ENCODE measurements around the gene TMEM175. TPM values are rescaled to one million over a fixed set of nuclear protein-coding genes. Genes with fewer than 3 reads are reported as not detected.

TMEM175 gene
- total RNA-seq, 1 donor from 2014 or later: 16.0 TPM

DNA sequence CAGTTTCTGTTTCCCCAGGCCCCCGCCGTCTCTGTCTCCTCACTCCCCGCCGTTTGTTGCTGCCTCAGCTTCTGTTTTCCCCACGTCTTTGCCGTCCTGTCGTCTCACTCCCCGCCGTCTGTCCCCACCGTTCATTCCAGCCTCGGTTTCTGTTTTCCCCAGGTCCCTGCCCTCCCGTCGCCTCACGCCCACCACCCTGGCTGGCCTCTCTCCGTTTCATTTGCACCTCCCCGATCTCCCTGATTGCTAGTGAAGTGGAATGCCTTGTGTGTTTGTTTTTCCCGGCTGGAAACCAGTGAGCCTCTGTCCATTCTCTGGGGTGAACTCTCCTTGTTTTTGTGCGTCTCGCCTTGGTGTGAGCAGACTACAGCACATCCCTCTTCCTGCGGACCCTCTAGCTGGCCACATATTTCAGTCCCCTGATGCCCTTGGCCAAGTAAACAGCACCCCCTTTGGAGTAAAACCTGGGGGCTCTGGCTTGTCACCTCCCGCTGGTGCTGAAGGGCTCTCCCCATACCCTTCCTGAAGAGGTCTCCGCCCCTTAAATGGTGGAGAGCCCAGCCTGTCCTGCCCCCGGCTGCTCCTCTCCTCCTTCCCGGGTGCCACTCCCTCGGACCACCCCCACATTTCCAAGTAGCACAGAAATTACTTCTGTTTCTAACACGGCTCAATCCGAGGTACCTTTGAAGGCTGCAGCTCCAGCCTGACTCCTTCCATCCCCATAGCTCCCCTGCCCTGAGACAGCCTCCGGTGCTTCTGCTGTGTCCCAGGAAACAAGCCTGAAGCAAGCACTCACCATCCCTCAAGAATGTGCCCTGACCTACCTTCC is 13.2 kb downstream of the TMEM175 start:
- TF ChIP-seq, protein P1, sequence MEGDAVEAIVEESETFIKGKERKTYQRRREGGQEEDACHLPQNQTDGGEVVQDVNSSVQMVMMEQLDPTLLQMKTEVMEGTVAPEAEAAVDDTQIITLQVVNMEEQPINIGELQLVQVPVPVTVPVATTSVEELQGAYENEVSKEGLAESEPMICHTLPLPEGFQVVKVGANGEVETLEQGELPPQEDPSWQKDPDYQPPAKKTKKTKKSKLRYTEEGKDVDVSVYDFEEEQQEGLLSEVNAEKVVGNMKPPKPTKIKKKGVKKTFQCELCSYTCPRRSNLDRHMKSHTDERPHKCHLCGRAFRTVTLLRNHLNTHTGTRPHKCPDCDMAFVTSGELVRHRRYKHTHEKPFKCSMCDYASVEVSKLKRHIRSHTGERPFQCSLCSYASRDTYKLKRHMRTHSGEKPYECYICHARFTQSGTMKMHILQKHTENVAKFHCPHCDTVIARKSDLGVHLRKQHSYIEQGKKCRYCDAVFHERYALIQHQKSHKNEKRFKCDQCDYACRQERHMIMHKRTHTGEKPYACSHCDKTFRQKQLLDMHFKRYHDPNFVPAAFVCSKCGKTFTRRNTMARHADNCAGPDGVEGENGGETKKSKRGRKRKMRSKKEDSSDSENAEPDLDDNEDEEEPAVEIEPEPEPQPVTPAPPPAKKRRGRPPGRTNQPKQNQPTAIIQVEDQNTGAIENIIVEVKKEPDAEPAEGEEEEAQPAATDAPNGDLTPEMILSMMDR (IDR thresholded peaks at IDR 0.05; ENCODE audit: insufficient read depth, low read length, poor library complexity, severe bottlenecking): no peak
- H3K27me3 ChIP-seq (ENCODE audit: control insufficient read depth, insufficient read depth, low read length): peaks cover 26% of the 10 kb centered on the region
- no peaks in the 10 kb centered on the region for H3K36me3 ChIP-seq (ENCODE audit: control insufficient read depth, insufficient read depth, low read length)
- DNase-seq (ENCODE audit: low read depth): no peak
- H3K4me3 ChIP-seq (ENCODE audit: low read depth, low read length): no peak overlapping the region

DNA sequence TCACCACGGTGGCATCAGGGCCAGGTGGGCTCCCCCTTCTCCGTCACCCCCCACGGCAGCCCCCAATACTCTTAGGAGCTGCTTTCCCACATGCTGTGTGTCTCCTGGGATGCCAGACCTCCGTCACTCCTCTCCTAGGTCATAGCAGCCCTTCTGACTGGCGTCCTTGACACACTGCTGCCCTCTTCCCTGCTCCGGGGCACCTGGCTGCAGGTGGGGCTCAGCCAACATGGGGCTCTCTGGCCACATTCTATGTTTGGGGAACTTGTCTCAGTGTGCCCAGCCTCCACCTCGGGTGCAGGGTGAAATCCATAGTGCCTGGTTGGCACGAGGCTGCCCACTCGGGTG is 13.8 kb downstream of the TMEM175 start:
- DNase-seq (ENCODE audit: low read depth): no peak

GRCh38 chr4:946517-947471 is 14.5 kb downstream of the TMEM175 start:
- no peak overlapping the region for H3K4me3 ChIP-seq (ENCODE audit: low read depth, low read length)
- no peak for DNase-seq (ENCODE audit: low read depth)
- no peaks in the 10 kb centered on the region for H3K36me3 ChIP-seq (ENCODE audit: control insufficient read depth, insufficient read depth, low read length)
- TF ChIP-seq, protein P1 (IDR thresholded peaks at IDR 0.05; ENCODE audit: insufficient read depth, low read length, poor library complexity, severe bottlenecking): no peak
- peaks cover 26% of the 10 kb centered on the region for H3K27me3 ChIP-seq (ENCODE audit: control insufficient read depth, insufficient read depth, low read length)

More for the DNA sequence above, 13.8 kb downstream of the TMEM175 start:
- Histone ChIP-seq H3K36me3 (ENCODE audit: control insufficient read depth, insufficient read depth, low read length) (no peaks in the 10 kb centered on the region), H3K27me3 (ENCODE audit: control insufficient read depth, insufficient read depth, low read length) (peaks cover 26% of the 10 kb centered on the region), H3K4me3 (ENCODE audit: low read depth, low read length) (no peak overlapping the region)
- TF ChIP-seq, protein P1 (IDR thresholded peaks at IDR 0.05; ENCODE audit: insufficient read depth, low read length, poor library complexity, severe bottlenecking): no peak

DNA sequence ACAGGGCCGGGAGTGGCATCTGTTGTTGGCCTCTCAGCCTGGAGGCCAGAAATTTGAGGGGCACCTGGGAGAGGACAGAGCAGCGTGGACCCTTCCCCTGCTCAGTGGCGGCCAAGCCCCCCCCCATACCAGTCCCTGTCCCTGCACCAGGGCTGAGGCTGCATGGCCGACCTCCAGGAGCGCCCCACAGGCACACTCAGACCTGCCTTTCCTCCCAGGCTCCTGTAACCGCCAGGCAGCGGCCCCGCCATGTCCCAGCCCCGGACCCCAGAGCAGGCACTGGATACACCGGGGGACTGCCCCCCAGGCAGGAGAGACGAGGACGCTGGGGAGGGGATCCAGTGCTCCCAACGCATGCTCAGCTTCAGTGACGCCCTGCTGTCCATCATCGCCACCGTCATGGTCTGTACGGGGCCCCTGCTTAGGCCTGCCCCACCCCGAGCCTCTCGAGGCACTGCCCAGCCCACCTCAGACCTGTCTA is 15.3 kb downstream of the TMEM175 start:
- Histone ChIP-seq H3K27me3 (ENCODE audit: control insufficient read depth, insufficient read depth, low read length) (peaks cover 26% of the 10 kb centered on the region), H3K36me3 (ENCODE audit: control insufficient read depth, insufficient read depth, low read length) (no peaks in the 10 kb centered on the region), H3K4me3 (ENCODE audit: low read depth, low read length) (no peak overlapping the region)
- TF ChIP-seq, protein P1 (IDR thresholded peaks at IDR 0.05; ENCODE audit: insufficient read depth, low read length, poor library complexity, severe bottlenecking): no peak
- DNase-seq (ENCODE audit: low read depth): no peak

DNA sequence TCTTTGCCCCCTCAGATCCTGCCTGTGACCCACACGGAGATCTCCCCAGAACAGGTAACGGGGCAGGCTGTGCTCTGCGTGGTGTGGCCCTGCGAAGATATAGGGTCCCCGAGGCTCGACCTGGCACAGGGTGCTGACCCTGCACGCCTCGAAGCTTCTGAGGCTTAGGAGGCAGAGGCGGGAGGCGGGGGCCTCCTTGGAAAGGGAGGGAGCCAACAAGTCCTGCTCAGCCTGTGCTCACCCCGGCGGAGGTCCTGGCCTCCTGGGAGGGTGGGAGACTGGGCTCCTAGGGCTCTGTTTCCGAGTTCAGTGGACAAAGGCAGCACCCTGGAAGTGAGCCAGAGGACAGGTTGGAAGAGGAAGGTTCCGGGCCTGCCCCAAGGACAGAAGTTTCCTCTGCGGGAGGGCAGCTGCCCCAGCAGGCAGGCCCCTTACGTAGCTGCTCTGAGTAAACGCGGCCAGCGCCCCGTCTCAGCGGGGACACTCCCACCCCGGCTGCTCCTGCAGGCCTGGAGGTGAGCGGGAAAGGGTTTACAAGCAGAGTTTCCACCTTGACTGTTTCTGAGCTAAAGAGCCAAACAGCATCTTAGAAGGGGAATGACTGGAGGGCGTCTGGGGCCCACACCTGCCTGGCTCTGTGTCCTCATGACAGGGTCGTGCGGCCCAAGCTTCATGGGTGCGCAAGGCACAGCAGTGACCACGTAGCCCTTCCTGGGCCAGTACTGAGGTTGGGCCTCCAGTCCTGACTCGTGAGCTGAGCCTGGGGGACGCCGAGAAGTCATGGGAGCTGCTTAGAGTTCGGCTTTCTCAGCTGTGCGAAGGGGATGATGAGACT is 16.1 kb downstream of the TMEM175 start:
- Histone ChIP-seq H3K36me3 (ENCODE audit: control insufficient read depth, insufficient read depth, low read length) (no peaks in the 10 kb centered on the region), H3K4me3 (ENCODE audit: low read depth, low read length) (no peak overlapping the region)
- TF ChIP-seq, protein P1 (IDR thresholded peaks at IDR 0.05; ENCODE audit: insufficient read depth, low read length, poor library complexity, severe bottlenecking): no peak

More for the DNA sequence above, 16.1 kb downstream of the TMEM175 start:
- peaks cover 26% of the 10 kb centered on the region for H3K27me3 ChIP-seq (ENCODE audit: control insufficient read depth, insufficient read depth, low read length)
- no peak for DNase-seq (ENCODE audit: low read depth)

Measured in kidney epithelial cell (primary cell).